HG02798 (cell line): ENCODE results near the gene AUNIP.

ENCODE experiments used
- ATAC-seq: cut with Tn5 transposase; IDR thresholded peaks from one replicate; pipeline ENCODE4 v1.9.1; 2021; ENCODE audit warnings: mild to moderate bottlenecking; ENCODE audit not compliant: unreplicated experiment, poor library complexity

AUNIP gene

GRCh38 chr1:25799935-25800702 is 59.1 kb downstream of the AUNIP start, which contains the start of gene SELENON:
SELENON (plus strand) TSS chr1:25800193; CDS start chr1:25800231, 38 bp downstream.
- ATAC-seq = no peak

GRCh38 chr1:25799352-25799934 is 59.8 kb downstream of the AUNIP start:
- no peak for ATAC-seq

GRCh38 chr1:25798666-25799351 is 60.4 kb downstream of the AUNIP start:
- no peak for ATAC-seq

- ATAC-seq = no peak
Measured at GRCh38 chr1:25797939-25798338, 61.3 kb downstream of the AUNIP start.

GRCh38 chr1:25796811-25797458 is 62.3 kb downstream of the AUNIP start:
- no peak for ATAC-seq

GRCh38 chr1:25795946-25796810 is 63.1 kb downstream of the AUNIP start:
- no peak for ATAC-seq

GRCh38 chr1:25795211-25795610 is 64.0 kb downstream of the AUNIP start:
- ATAC-seq = no peak

GRCh38 chr1:25794325-25794724 is 64.9 kb downstream of the AUNIP start:
- ATAC-seq = no peak

GRCh38 chr1:25793585-25794170 is 65.6 kb downstream of the AUNIP start:
- ATAC-seq = no peak

- ATAC-seq = no peak
Measured at GRCh38 chr1:25792115-25792514, 67.1 kb downstream of the AUNIP start.

- ATAC-seq = no peak
Measured at GRCh38 chr1:25790472-25790871, 68.8 kb downstream of the AUNIP start.

GRCh38 chr1:25787760-25788166 is 71.5 kb downstream of the AUNIP start:
- no peak for ATAC-seq

- no peak for ATAC-seq
Measured at GRCh38 chr1:25786887-25787759, 72.1 kb downstream of the AUNIP start.

- no peak for ATAC-seq
Measured at GRCh38 chr1:25785333-25786067, 73.8 kb downstream of the AUNIP start.

- ATAC-seq = no peak
Measured at GRCh38 chr1:25784575-25785051, 74.6 kb downstream of the AUNIP start.
